ENCODE results near the gene ENDOV. TPM values are rescaled to one million over a fixed set of nuclear protein-coding genes. Genes with fewer than 3 reads are reported as not detected.

ENDOV gene
- total RNA-seq, 2 donors from 2014 or later = 27.3 to 46.7 TPM

DNA sequence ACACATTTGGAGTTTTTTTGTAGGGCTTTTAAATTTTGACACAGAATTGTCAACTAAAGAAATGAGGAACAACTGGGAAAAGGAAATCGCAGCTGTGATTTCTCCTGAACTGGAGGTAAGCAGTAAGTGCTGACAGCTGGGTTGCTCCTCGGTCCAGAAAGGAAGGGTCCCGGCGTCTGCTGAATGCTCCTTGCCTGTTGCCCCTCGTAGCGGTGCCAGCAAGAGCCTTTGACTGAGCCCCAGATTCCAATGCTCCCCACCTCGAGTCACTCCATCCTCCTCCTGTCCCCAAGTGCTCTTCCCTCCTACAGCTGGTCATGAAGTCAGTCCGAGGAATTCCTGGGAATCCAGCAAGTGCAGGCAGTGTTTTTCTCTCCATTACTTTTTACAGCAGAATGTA, 32.0 kb upstream of the ENDOV start:
- H3K9me3 ChIP-seq = no peaks in the 10 kb centered on the region
- no peak overlapping the region for H3K27ac ChIP-seq
- DNase-seq (ENCODE audit: low spot score) (no peak), ATAC-seq (ENCODE audit: insufficient number of reproducible peaks, low FRiP score, low read depth) (no peak)
- H3K36me3 ChIP-seq = peaks cover 78% of the 10 kb centered on the region
- no peaks in the 10 kb centered on the region for H3K27me3 ChIP-seq (replicated peaks; ENCODE audit: insufficient read depth)
- no peak overlapping the region for H3K4me3 ChIP-seq
- H3K4me1 ChIP-seq (ENCODE audit: control insufficient read depth in 1 of 2, low read depth in 2 of 2) = no peaks in the 10 kb centered on the region
- TF ChIP-seq, protein P1, sequence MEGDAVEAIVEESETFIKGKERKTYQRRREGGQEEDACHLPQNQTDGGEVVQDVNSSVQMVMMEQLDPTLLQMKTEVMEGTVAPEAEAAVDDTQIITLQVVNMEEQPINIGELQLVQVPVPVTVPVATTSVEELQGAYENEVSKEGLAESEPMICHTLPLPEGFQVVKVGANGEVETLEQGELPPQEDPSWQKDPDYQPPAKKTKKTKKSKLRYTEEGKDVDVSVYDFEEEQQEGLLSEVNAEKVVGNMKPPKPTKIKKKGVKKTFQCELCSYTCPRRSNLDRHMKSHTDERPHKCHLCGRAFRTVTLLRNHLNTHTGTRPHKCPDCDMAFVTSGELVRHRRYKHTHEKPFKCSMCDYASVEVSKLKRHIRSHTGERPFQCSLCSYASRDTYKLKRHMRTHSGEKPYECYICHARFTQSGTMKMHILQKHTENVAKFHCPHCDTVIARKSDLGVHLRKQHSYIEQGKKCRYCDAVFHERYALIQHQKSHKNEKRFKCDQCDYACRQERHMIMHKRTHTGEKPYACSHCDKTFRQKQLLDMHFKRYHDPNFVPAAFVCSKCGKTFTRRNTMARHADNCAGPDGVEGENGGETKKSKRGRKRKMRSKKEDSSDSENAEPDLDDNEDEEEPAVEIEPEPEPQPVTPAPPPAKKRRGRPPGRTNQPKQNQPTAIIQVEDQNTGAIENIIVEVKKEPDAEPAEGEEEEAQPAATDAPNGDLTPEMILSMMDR (IDR thresholded peaks at IDR 0.05) = no peak

DNA sequence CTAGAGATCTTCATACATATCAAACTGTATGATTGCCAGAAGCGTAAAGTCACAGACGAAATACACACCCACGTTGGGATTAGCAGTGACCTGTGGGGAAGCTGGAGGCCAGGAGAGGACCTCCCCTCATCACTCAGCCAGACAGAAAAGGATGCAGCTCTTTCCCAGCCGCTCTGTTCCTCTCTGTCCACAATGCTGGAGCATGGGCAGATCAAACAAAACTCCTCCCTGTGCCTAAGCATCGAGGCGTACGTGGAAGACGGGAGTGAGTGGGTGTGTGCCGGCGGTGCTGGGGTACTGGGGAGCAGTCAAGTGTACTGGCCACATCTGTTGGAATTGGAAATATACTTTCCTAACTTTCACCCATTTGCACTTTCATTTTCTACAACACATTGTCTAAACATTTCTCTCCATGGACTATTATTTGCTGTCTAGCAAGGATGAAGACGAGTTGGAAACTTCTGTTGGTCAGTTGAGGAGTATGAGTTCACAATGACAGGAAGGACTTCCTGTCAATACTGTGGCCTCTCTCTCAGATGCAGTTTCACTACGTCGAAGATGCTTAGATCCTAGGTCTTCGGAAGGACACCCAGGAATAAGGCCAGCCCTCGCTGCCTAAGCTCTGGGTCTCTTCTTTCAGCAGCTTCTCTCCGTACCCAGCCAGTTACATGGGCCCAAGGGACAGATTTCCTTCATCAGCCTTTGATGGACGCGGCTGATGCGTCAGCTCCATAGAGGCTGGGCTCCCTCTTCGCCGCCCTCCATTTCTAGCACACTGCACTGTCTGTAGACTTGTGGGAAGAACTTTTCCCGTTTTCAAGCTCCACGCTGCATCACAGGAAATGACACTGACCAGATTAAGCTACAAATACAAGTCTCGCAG, 30.6 kb upstream of the ENDOV start:
- no peak for ATAC-seq (ENCODE audit: insufficient number of reproducible peaks, low FRiP score, low read depth)
- TF ChIP-seq, protein P1 (IDR thresholded peaks at IDR 0.05) = no peak
- Histone ChIP-seq H3K4me3 (no peak overlapping the region), H3K36me3 (peaks cover 75% of the 10 kb centered on the region), H3K27ac (no peak overlapping the region), H3K9me3 (no peaks in the 10 kb centered on the region), H3K27me3 (replicated peaks; ENCODE audit: insufficient read depth) (no peaks in the 10 kb centered on the region), H3K4me1 (ENCODE audit: control insufficient read depth in 1 of 2, low read depth in 2 of 2) (no peaks in the 10 kb centered on the region)
- no peak for DNase-seq (ENCODE audit: low spot score)

DNA sequence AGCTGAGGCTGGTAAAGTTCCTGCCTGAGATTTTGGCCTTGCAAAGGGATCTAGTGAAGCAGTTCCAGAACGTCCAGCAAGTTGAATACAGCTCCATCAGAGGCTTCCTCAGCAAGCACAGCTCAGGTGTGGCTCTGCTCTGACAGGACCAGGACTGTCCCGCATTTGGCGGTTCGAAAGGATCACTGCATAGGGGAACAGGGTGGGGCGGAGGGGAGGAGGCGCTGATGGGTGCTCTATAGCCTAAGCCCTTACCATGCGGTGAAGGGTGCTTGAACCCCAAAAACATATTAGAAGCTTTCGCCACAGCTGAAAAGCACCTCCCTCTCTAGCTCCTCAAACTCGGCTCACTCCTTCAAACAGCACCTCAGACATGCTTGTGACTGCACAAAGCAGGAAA, 29.9 kb upstream of the ENDOV start:
- no peak overlapping the region for H3K27ac ChIP-seq
- peaks cover 75% of the 10 kb centered on the region for H3K36me3 ChIP-seq
- H3K4me1 ChIP-seq (ENCODE audit: control insufficient read depth in 1 of 2, low read depth in 2 of 2) = no peaks in the 10 kb centered on the region
- H3K27me3 ChIP-seq (replicated peaks; ENCODE audit: insufficient read depth) = no peaks in the 10 kb centered on the region
- H3K4me3 ChIP-seq = no peak overlapping the region
- no peak for DNase-seq (ENCODE audit: low spot score)
- TF ChIP-seq, protein P1 (IDR thresholded peaks at IDR 0.05) = no peak
- no peaks in the 10 kb centered on the region for H3K9me3 ChIP-seq
- no peak for ATAC-seq (ENCODE audit: insufficient number of reproducible peaks, low FRiP score, low read depth)

DNA sequence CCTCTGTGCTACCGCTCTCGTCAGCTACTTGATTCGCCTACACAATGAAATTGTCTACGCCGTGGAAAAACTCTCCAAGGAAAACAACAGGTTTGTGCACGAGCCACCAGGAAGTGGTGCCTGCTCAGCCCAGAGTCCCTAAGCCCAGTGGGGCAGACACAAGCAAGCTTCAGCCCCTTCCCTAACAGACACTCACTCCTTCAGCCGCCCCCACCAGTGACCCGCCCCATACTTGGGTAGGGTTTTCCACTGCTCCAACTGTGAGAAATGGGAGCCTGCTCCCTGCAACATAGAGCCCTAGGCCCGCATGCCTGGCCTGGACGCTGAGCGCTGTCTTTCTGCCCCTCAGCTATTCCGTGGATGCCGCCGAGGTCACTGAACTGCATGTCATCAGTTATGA, 28.6 kb upstream of the ENDOV start:
- no peak overlapping the region for H3K4me3 ChIP-seq
- ATAC-seq (ENCODE audit: insufficient number of reproducible peaks, low FRiP score, low read depth) (no peak), DNase-seq (ENCODE audit: low spot score) (no peak)
- H3K36me3 ChIP-seq = peaks cover 76% of the 10 kb centered on the region
- TF ChIP-seq, protein P1 (IDR thresholded peaks at IDR 0.05) = no peak
- no peaks in the 10 kb centered on the region for H3K27me3 ChIP-seq (replicated peaks; ENCODE audit: insufficient read depth)
- no peaks in the 10 kb centered on the region for H3K4me1 ChIP-seq (ENCODE audit: control insufficient read depth in 1 of 2, low read depth in 2 of 2)
- no peak overlapping the region for H3K27ac ChIP-seq
- no peaks in the 10 kb centered on the region for H3K9me3 ChIP-seq

DNA sequence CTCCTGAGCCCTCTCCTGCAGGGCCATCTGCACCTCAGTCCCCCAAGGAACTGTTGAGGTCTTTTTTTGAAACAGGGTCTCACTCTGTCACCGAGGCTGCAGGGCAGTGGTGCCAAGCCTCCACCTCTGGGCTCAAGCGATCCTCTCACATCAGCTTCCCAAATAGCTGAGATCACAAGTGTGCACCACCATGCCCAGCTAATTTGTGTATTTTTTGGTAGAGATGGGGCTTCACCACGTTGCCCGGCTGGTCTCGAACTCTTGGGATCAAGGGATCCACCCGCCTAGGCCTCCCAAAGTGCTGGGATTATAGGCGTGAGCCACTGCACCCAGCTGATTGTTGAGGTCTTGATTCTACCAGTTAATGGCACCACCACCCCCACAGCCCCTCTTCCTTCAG, 27.9 kb upstream of the ENDOV start:
- Histone ChIP-seq H3K27ac (no peak overlapping the region), H3K4me3 (no peak overlapping the region), H3K36me3 (peaks cover 75% of the 10 kb centered on the region), H3K27me3 (replicated peaks; ENCODE audit: insufficient read depth) (no peaks in the 10 kb centered on the region), H3K9me3 (no peaks in the 10 kb centered on the region), H3K4me1 (ENCODE audit: control insufficient read depth in 1 of 2, low read depth in 2 of 2) (no peaks in the 10 kb centered on the region)
- TF ChIP-seq, protein P1 (IDR thresholded peaks at IDR 0.05) = no peak
- DNase-seq (ENCODE audit: low spot score) = no peak
- no peak for ATAC-seq (ENCODE audit: insufficient number of reproducible peaks, low FRiP score, low read depth)

Measured in thoracic aorta (tissue), 2 donors.